K562 (cell line): Measurements from ENCODE around the gene INA. TPM values are rescaled to one million over a fixed set of nuclear protein-coding genes. Genes with fewer than 3 reads are reported as not detected.

Experiments
- ATAC-seq: fragments of 200-7000 bp; cut with Tn5 transposase; 3 replicates; pipeline ENCODE4 v1.9.1; 2020; ENCODE audit warnings: moderate library complexity
- BruUV-seq: library from RNA; stranded (reverse); fragments of 400-500 nt; replicated peaks from 2 replicates; lab custom pipeline; 2021; lab: Mats Ljungman, UMichigan
- CTCF ChIA-PET: fragments of 300-600 bp; formaldehyde crosslinking; extraction: SDS; loops from one replicate; lab custom pipeline; 2021; ENCODE audit warnings: low intra/inter-chr PET ratio; lab: Yijun Ruan, JAX
- POLR2A ChIA-PET: fragments of 300-600, 350-650 bp; sonication (Branson Sonifier 250); formaldehyde crosslinking; extraction: SDS; loops from one replicate; lab custom pipeline; 2021; ENCODE audit warnings: antibody characterized with exemption, inconsistent platforms; lab: Yijun Ruan, JAX
- DNase-seq, 4 experiments: peaks; one replicate each; pipeline versions ENCODE4 v3.0.0 to v3.0.0-alpha.2; 2011 to 2018; ENCODE audit warnings: low spot score in 3 of 4, mixed read lengths in 3 of 4; ENCODE audit errors: extremely low read depth in 1 of 4
- FAIRE-seq: peaks from 2 replicates; lab custom pipeline; 2011; peaks lifted over from hg19 to GRCh38; lab: Jason Lieb, UNC
- H2AFZ ChIP-seq: 2 replicates; pipeline ENCODE4 v1.6.0; 2011; ENCODE audit warnings: low read depth, low read length, control low read depth, inconsistent platforms
- H3K27ac ChIP-seq: fragments of 200-600 bp; 3 replicates; pipeline ENCODE4 v1.8.0; 2011; ENCODE audit warnings: low read depth, mild to moderate bottlenecking, control low read depth, inconsistent platforms, low read length, moderate library complexity, mixed read lengths; ENCODE audit errors: extremely low read depth
- H3K27me3 ChIP-seq, 2 experiments: fragments of 300-600 bp in 1 of 2; 2 replicates in 1 of 2; 3 replicates in 1 of 2; pipeline versions ENCODE4 v1.6.0 to v1.8.0; 2011; ENCODE audit warnings: inconsistent platforms in 2 of 2, low read length in 2 of 2, mild to moderate bottlenecking in 1 of 2, mixed read lengths in 1 of 2, moderate library complexity in 1 of 2; ENCODE audit not compliant: control insufficient read depth in 2 of 2, insufficient read depth in 2 of 2
- H3K36me3 ChIP-seq: fragments of 300-600 bp; 3 replicates; pipeline ENCODE4 v1.8.0; 2011; ENCODE audit warnings: mild to moderate bottlenecking, low read length, inconsistent platforms; ENCODE audit not compliant: control insufficient read depth, insufficient read depth
- H3K4me1 ChIP-seq, 2 experiments: fragments of 200-600 bp in 1 of 2; replicated peaks in 1 of 2; 2 replicates in 1 of 2; 3 replicates in 1 of 2; pipeline versions ENCODE4 v1.5.1 to v1.8.0; 2011; ENCODE audit warnings: inconsistent platforms in 2 of 2, low read length in 2 of 2, mild to moderate bottlenecking in 1 of 2, mixed read lengths in 1 of 2, moderate library complexity in 1 of 2; ENCODE audit not compliant: control insufficient read depth in 2 of 2, insufficient read depth in 2 of 2
- H3K4me2 ChIP-seq: 2 replicates; pipeline ENCODE4 v1.6.1; 2011; ENCODE audit warnings: low read length, control low read depth, inconsistent platforms, mixed read lengths; ENCODE audit not compliant: insufficient read depth
- H3K4me3 ChIP-seq: fragments of 200-600 bp; sonication (generic), shearing (Covaris generic); 2 replicates; pipeline ENCODE4 v1.5.1; 2016; ENCODE audit warnings: control low read depth, inconsistent platforms
- H3K79me2 ChIP-seq: fragments of 200-600 bp; 3 replicates; pipeline ENCODE4 v1.8.0; 2011; ENCODE audit warnings: low read length, inconsistent platforms; ENCODE audit not compliant: control insufficient read depth, insufficient read depth
- H3K9ac ChIP-seq, 2 experiments: 2 replicates each; pipeline versions ENCODE4 v1.6.0 to v1.6.1; 2011; ENCODE audit warnings: low read depth in 2 of 2, low read length in 2 of 2, control low read depth in 1 of 2, inconsistent platforms in 1 of 2, mild to moderate bottlenecking in 1 of 2, mixed read lengths in 1 of 2; ENCODE audit not compliant: insufficient read depth in 1 of 2
- H3K9me1 ChIP-seq: one replicate; pipeline ENCODE4 v1.6.0; 2011; ENCODE audit warnings: inconsistent platforms, mild to moderate bottlenecking, low read length, moderate library complexity; ENCODE audit not compliant: control insufficient read depth, insufficient read depth
- H3K9me3 ChIP-seq: replicated peaks from 2 replicates; pipeline ENCODE4 v1.5.1; 2011; ENCODE audit warnings: low read depth, low read length, inconsistent platforms; ENCODE audit not compliant: control insufficient read depth, insufficient read depth
- H4K20me1 ChIP-seq: replicated peaks from 2 replicates; pipeline ENCODE4 v1.6.1; 2011; ENCODE audit warnings: low read length, inconsistent platforms, mixed read lengths; ENCODE audit not compliant: control insufficient read depth, insufficient read depth
- ARID1B ChIP-seq: fragments of 450-650 bp; IDR thresholded peaks from 2 replicates; pipeline ENCODE4 v1.6.1; 2016; ENCODE audit warnings: antibody characterized with exemption, mild to moderate bottlenecking, inconsistent platforms
- ATF3 ChIP-seq, 2 experiments: fragments of 450-650 bp in 1 of 2; sonication (generic) in 1 of 2; formaldehyde crosslinking in 1 of 2; IDR thresholded peaks in 1 of 2; conservative IDR thresholded peaks in 1 of 2; 2 replicates each; pipeline versions ENCODE4 v1.6.1 to v1.8.1; 2016 to 2023; ENCODE audit warnings: mild to moderate bottlenecking in 2 of 2, moderate library complexity in 2 of 2, inconsistent platforms in 1 of 2, missing genetic modification reagents in 1 of 2
- C11orf30 ChIP-seq: fragments of 450-650 bp; IDR thresholded peaks from 2 replicates; pipeline ENCODE4 v1.6.1; 2016; ENCODE audit warnings: low read depth, mild to moderate bottlenecking
- DPF2 ChIP-seq: fragments of 450-650 bp; IDR thresholded peaks from 2 replicates; pipeline ENCODE4 v1.6.1; 2016
- E2F6 ChIP-seq, 2 experiments: IDR thresholded peaks; 2 replicates each; pipeline ENCODE4 v1.6.1; 2011; ENCODE audit warnings: borderline replicate concordance in 1 of 2, control low read depth in 1 of 2, low read depth in 1 of 2, low read length in 1 of 2, mild to moderate bottlenecking in 1 of 2, mixed read lengths in 1 of 2, moderate library complexity in 1 of 2; ENCODE audit not compliant: insufficient read depth in 1 of 2, insufficient read length in 1 of 2, poor library complexity in 1 of 2, severe bottlenecking in 1 of 2; ENCODE audit errors: extremely low read depth in 1 of 2
- FOS ChIP-seq: IDR thresholded peaks from 3 replicates; pipeline ENCODE4 v1.6.1; 2011; ENCODE audit not compliant: insufficient read length; ENCODE audit errors: extremely low read depth
- FOSL1 ChIP-seq: fragments of 200-800 bp; sonication (Bioruptor generic); conservative IDR thresholded peaks from 2 replicates; pipeline ENCODE4 v1.6.1; 2016; ENCODE audit warnings: missing genetic modification characterization, missing compliant biosample characterization
- JUN ChIP-seq, 2 experiments: sonication (generic) in 1 of 2; formaldehyde crosslinking in 1 of 2; IDR thresholded peaks; 2 replicates each; pipeline versions ENCODE4 v1.6.1 to v1.8.0; 2012 to 2022; ENCODE audit warnings: borderline replicate concordance in 2 of 2, mild to moderate bottlenecking in 2 of 2, improper control_type of control experiment in 1 of 2, low read depth in 1 of 2, low read length in 1 of 2, missing genetic modification reagents in 1 of 2
- JUND ChIP-seq, 2 experiments: IDR thresholded peaks; 2 replicates in 1 of 2; 3 replicates in 1 of 2; pipeline ENCODE4 v1.6.1; 2011; ENCODE audit warnings: borderline replicate concordance in 2 of 2, low read depth in 2 of 2, low read length in 2 of 2, improper control_type of control experiment in 1 of 2, missing biosample characterization in 1 of 2, missing genetic modification characterization in 1 of 2, missing genetic modification reagents in 1 of 2
- MAFK ChIP-seq: IDR thresholded peaks from 2 replicates; pipeline ENCODE4 v1.6.1; 2011; ENCODE audit warnings: low read length, improper control_type of control experiment
- NFE2 ChIP-seq: IDR thresholded peaks from 2 replicates; pipeline ENCODE4 v1.6.1; 2014; ENCODE audit warnings: antibody characterized with exemption, low read depth
- RNF219 ChIP-seq: fragments of 250-450 bp; sonication (Bioruptor Pico); IDR thresholded peaks from 2 replicates; pipeline ENCODE4 v1.5.0; 2022; ENCODE audit warnings: mild to moderate bottlenecking
- SMARCA4 ChIP-seq: fragments of 450-650 bp; IDR thresholded peaks from 2 replicates; pipeline ENCODE4 v1.6.1; 2016
- SMARCE1 ChIP-seq: fragments of 450-650 bp; IDR thresholded peaks from 2 replicates; pipeline ENCODE4 v1.7.1; 2016; ENCODE audit warnings: mild to moderate bottlenecking
- SOX6 ChIP-seq: fragments of 450-650 bp; IDR thresholded peaks from 2 replicates; pipeline ENCODE4 v1.6.1; 2014; ENCODE audit warnings: mild to moderate bottlenecking
- ZNF165 ChIP-seq: fragments of 250-450 bp; sonication (Bioruptor Pico); IDR thresholded peaks from 2 replicates; pipeline ENCODE4 v1.4.0; 2020; ENCODE audit warnings: borderline replicate concordance
- WGBS: fragments of 100-300 bp; shearing (Covaris generic); methylation state at CpG from one replicate; pipeline ENCODE4 v1.1.6; 2016; ENCODE audit warnings: low coverage, mixed read lengths; ENCODE audit not compliant: insufficient coverage; ENCODE audit errors: missing lambda C conversion rate; 5-methylcytosine and 5-hydroxymethylcytosine counted together
- in situ Hi-C: fragments of 300-500 bp; cut with MboI; formaldehyde crosslinking; loops from 4 replicates; pipeline ENCODE4 v1.15.0; 2018; ENCODE audit warnings: inconsistent platforms, mixed read lengths
- intact Hi-C: fragments of 100-400 bp; cut with micrococcal nuclease; formaldehyde crosslinking; loops from 2 replicates; pipeline ENCODE4 v1.14.2; 2022
- polyA plus RNA-seq, 8 experiments: library from polyadenylated mRNA; depleted of rRNA in 4 of 8; stranded (reverse) in 5 of 8; unstranded in 3 of 8; fragments of >200 nt; fragmentation: Nextera tagmentation in 2 of 8; fragmentation: Illumina TruSeq in 1 of 8; extraction: Ambion mirVana in 2 of 8; extraction: Trizol in 1 of 8; gene quantifications; 2 replicates each; pipeline versions ENCODE4 v1.2.1 to v1.2.3, GENCODE V29; 2011 to 2014; ENCODE audit warnings: inconsistent platforms in 1 of 8, missing spikeins in 1 of 8
- total RNA-seq, 7 experiments: library from RNA; depleted of rRNA in 6 of 7; stranded (reverse); fragments of >200 nt in 6 of 7; fragmentation: Illumina TruSeq in 2 of 7; extraction: Trizol in 2 of 7; gene quantifications; 2 replicates each; pipeline versions ENCODE4 v1.2.1 to v1.2.3, GENCODE V29; 2011 to 2021; ENCODE audit warnings: low replicate concordance in 1 of 7

The INA gene
- total and polyA plus RNA-seq, 9 of the 15 experiments (the other 6 are each of a cell fraction or from before 2014, with no cell fraction given) = not detected

DNA sequence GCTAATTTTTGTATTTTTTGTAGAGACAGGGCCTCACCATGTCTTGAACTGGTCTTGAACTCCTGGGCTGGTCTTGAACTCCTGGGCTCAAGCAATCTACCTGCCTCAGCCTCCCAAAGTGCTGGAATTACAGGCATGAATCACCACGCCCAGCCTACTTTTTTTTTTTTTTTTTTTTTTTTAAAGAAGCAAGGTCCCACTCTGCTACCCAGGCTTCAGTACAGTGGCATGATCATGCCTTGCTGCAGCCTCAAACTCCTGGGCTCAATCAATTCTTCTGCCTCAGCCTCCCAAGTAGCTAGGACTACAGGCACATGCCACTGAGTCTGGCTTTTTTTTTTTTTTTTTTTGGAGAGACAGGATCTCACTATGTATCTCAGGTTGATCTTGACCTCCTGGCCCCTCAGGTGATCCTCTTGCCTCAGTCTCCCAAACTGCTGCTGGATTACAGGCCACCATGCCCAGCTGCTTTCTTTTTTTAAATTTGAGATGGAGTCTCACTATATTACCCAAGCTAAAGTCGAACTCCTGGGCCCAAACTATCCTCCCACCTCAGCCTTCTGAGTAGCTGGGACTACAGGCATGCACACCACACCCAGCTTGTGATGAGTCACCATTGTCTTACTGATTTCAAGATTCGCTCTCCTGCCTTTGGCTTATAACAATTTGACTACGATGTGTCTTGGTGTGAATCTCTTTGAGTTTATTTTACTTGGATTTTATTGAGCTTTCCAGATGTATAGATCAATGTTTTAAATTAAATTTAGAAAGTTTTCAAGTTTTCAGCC, 22.2 kb upstream of the INA start:
- Histone ChIP-seq H3K27me3 (no peaks in the 10 kb centered on the region), H3K9me3 (no peaks in the 10 kb centered on the region), H3K4me2 (no peak overlapping the region), H3K4me1 (peaks cover 0 to 4% of the 10 kb centered on the region in 2 experiments; a peak in 3 of 5 replicates), H3K9ac (no peak overlapping the region), H3K4me3 (no peak overlapping the region), H3K9me1 (no peaks in the 10 kb centered on the region), H3K27ac (no peak overlapping the region), H2AFZ (no peak overlapping the region), H4K20me1 (no peaks in the 10 kb centered on the region), H3K79me2 (no peaks in the 10 kb centered on the region), H3K36me3 (no peaks in the 10 kb centered on the region)
- DNase-seq = peak in 2 of 4 experiments; percentile 24 to 65
- POLR2A ChIA-PET = interaction anchor here (0.6 kb wide), 1 partner anchor 349 kb away, joined by 3 read pairs; no protein-coding TSS in a partner anchor
- BruUV-seq = no TSS peak
- CTCF ChIA-PET = no interaction called here
- in situ Hi-C loops = no loop called here
- intact Hi-C loops = no loop called here
- WGBS = 0% methylated on average over 2 of the region's 4 CpGs
- peak; percentile 91 for FAIRE-seq
- peak; percentile 91 for ATAC-seq
- TF ChIP-seq C11orf30 (peak; percentile 69), SOX6 (0 out of 2 replicates have a peak, but pooled peaks have one; percentile 42), NFE2 (peak; percentile 64), E2F6 (IDR thresholded peaks at IDR 0.05; ENCODE audit: borderline replicate concordance in 1 of 2, extremely low read depth in 1 of 2, insufficient read depth in 1 of 2, insufficient read length in 1 of 2, low read depth in 1 of 2, low read length in 1 of 2, poor library complexity in 1 of 2, severe bottlenecking in 1 of 2) (no peak), ATF3 (IDR thresholded peaks at IDR 0.05) (peak; percentile 94), ATF3 (CRISPR knock-in tag; conservative IDR thresholded peaks at IDR 0.05) (no peak), ARID1B (peak; percentile 54), FOSL1 (peak; percentile 85), JUND (IDR thresholded peaks at IDR 0.05; ENCODE audit: borderline replicate concordance, low read depth, low read length) (peak; percentile 93), JUND (tag; IDR thresholded peaks at IDR 0.05; ENCODE audit: borderline replicate concordance, low read depth, low read length) (peak; percentile 89), FOS (peak; percentile 21), RNF219 (CRISPR knock-in tag) (no peak), JUN (IDR thresholded peaks at IDR 0.05; ENCODE audit: borderline replicate concordance, low read depth, low read length) (peak; percentile 74), JUN (CRISPR knock-in tag; IDR thresholded peaks at IDR 0.05; ENCODE audit: borderline replicate concordance) (no peak), SMARCA4 (peak; percentile 56; the same call in 1 of the 2 replicates), SMARCE1 (peak; percentile 46; the same call in 1 of the 2 replicates), ZNF165 (CRISPR knock-in tag) (no peak), DPF2 (peak; percentile 69), MAFK (peak; percentile 46; the same call in 1 of the 2 replicates)
